Mucosa of rectum (tissue), 2 donors: Measurements from ENCODE around the gene ZNF791.
"Not testable (repeated sequence)": the region's sequence is repeated elsewhere in the genome, so short reads cannot be mapped to it uniquely, and the experiment has no call there.

Source experiments
- H3K27ac ChIP-seq, 2 donors: one replicate each; pipeline ENCODE4 v1.7.0; 2013; ENCODE audit warnings: inconsistent platforms in 2 of 2, low read depth in 2 of 2, low read length in 2 of 2
- H3K27me3 ChIP-seq, 2 donors: one replicate each; pipeline ENCODE4 v1.7.0; 2013; ENCODE audit warnings: low read length in 2 of 2; ENCODE audit not compliant: control insufficient read depth in 2 of 2, insufficient read depth in 2 of 2
- H3K36me3 ChIP-seq, 2 donors: one replicate each; pipeline ENCODE4 v1.7.0; 2013; ENCODE audit warnings: low read length in 2 of 2; ENCODE audit not compliant: control insufficient read depth in 2 of 2, insufficient read depth in 2 of 2
- H3K4me1 ChIP-seq, 2 donors: one replicate each; pipeline ENCODE4 v1.7.0; 2013; ENCODE audit warnings: low read length in 2 of 2, mild to moderate bottlenecking in 1 of 2; ENCODE audit not compliant: control insufficient read depth in 2 of 2, insufficient read depth in 2 of 2
- H3K4me3 ChIP-seq, 2 donors: one replicate each; pipeline ENCODE4 v1.7.0; 2013; ENCODE audit warnings: low read length in 2 of 2
- H3K9ac ChIP-seq, 2 donors: one replicate each; pipeline ENCODE4 v1.7.0; 2013; ENCODE audit warnings: low read length in 2 of 2, low read depth in 1 of 2, mild to moderate bottlenecking in 1 of 2
- H3K9me3 ChIP-seq, 2 donors: one replicate each; pipeline ENCODE4 v1.7.0; 2013; ENCODE audit warnings: low read length in 2 of 2; ENCODE audit not compliant: control insufficient read depth in 2 of 2
- donor health status: healthy.
- donor health status: Normal muscosa, but diverticular disease.

Gene ZNF791

DNA sequence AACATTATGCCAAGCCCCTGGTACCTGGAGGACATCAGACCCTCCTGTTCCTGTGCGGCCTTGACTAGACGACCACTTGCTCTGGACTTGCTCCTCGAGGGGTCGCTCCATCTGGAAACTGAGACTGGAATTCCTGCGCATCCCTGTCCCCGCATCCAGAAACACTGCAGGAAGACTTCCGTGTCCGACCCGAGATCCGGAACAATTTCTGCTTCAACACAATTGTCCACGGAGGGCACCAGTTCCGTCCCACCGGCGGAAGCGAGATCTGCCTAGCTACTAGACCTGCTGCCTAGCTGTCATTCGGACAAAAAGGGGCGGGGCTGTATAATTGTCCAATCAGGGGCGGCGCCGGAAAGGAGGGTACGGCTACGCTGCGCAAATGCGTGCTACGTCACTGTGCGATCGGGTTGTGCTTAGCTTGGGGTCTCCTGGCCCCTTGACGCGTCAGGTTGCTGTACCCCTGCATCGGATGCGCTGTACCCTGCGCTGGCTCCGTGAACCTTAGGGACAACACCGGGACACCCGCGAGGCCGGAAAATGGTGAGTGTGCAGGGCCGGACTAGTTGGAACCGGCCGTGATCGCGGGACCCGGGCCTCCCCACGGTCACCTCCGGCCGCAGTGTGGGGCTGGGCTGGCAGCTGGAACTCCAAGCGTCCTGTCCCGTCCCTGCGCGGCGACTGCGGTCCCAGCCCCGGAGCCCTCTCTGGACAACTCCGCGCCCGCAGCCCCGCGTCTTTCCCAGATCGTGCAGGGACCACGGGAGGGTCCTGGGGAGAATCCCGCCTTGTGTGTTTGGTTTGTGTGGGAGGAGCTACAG, at the start of gene ZNF791, which contains the start of gene ZNF490:
ZNF791 (plus strand) TSS at position 381 of the 821 bp plus-strand sequence; CDS start at position 541, 160 bp downstream.
ZNF490 (minus strand) TSS at position 274 of the 821 bp plus-strand sequence; CDS start at position 141, 133 bp downstream.
- H3K36me3 ChIP-seq, result peaks cover 6 to 18% of the 10 kb centered on the region in 2 donors
- peak within 1 kb of the TSS; percentile 99 for H3K27ac ChIP-seq
- H3K27me3 ChIP-seq, result no peaks in the 10 kb centered on the region
- peak within 1 kb of the TSS; percentile 97 to 100 for H3K9ac ChIP-seq
- H3K4me3 ChIP-seq, result peak within 1 kb of the TSS; percentile 99 to 100
- H3K4me1 ChIP-seq, result peaks cover 0 to 5% of the 10 kb centered on the region in 2 donors
- no peaks in the 10 kb centered on the region for H3K9me3 ChIP-seq

DNA sequence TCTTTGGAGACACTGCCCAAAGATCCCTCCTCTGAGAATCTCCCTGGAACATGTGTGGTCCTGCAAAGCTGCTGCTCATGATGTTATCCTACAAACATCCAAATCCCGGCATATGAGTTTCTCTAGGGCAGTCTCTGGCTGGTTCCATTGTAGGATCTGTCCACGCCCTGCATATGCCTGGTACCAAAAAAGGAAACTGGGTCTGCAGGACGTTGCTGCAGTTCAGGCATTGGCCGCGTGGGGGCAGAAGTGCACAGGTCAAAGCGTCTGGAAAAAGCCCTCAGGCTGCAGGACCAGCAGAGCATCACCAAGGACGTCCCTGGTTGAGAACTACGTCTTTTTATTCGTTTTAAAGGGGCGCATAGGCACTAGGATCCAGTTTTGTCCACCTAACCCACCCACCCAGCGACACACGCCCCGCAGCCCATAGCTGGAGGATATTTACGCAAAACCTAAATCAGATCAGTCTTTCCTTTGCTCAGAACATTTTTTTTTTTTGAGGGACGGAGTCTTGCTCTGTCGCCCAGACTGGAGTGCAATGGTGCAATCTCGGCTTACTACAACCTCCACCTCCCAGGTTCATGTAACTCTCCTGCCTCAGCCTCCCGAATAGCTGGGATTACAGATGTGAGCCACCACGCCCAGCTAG, 46.6 kb upstream of the ZNF791 start:
- Histone ChIP-seq H3K9me3 (no peaks in the 10 kb centered on the region), H3K27ac (no peak overlapping the region), H3K9ac (no peak overlapping the region), H3K4me1 (no peaks in the 10 kb centered on the region), H3K27me3 (no peaks in the 10 kb centered on the region), H3K36me3 (no peaks in the 10 kb centered on the region), H3K4me3 (no peak overlapping the region)

DNA sequence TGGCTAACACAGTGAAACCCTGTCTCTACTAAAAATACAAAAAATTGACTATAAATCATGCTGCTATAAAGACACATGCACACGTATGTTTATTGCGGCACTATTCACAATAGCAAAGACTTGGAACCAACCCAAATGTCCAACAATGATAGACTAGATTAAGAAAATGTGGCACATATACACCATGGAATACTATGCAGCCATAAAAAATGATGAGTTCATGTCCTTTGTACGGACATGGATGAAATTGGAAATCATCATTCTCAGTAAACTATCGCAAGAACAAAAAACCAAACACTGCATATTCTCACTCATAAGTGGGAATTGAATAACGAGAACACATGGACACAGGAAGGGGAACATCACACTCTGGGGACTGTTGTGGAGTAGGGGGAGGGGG, 44.3 kb upstream of the ZNF791 start:
- not testable (repeated sequence) for H3K27me3 ChIP-seq, H3K36me3 ChIP-seq, H3K27ac ChIP-seq, H3K4me1 ChIP-seq, H3K9me3 ChIP-seq, H3K9ac ChIP-seq, H3K4me3 ChIP-seq

DNA sequence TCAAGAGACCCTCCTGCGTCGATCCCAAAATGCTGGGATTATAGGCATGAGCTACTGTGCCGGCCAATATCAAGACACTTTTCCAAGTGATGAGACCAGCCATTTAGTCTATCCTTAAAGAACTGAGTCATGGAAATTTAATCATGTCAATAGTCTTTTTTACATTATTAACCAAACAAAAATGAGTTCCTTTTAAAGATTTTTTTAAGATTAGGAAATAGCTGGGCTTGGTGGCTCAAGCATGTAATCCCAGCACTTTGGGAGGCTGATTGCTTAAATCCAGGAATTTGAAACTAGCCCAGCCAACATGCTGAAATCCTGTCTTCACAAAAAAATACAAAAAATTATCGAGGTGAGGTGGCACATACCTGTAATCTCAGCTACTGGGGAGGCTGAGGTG, 42.8 kb upstream of the ZNF791 start:
- Histone ChIP-seq H3K9me3 (no peaks in the 10 kb centered on the region), H3K27me3 (no peaks in the 10 kb centered on the region), H3K4me1 (no peaks in the 10 kb centered on the region), H3K27ac (no peak overlapping the region), H3K36me3 (no peaks in the 10 kb centered on the region), H3K4me3 (no peak overlapping the region), H3K9ac (no peak overlapping the region)

DNA sequence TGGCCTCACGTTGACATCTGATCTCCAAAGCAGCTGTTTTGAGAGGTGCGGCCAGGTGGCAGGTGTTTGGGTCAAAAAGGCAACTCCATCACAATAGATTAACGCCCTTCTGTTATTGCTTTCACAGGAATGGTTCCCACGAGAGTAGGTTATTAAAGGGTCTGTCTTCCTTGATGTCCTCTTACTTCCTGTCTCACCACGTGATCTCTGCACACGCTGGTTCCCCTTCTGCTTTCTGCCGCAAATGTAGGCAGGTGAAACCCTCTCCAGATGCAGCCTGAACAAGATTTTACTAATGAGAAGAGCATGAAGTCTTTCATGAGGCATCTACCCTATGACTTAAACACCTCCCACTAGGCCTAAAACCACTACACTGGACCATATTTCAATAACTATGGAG, 36.7 kb upstream of the ZNF791 start:
- Histone ChIP-seq H3K27me3 (no peaks in the 10 kb centered on the region), H3K9me3 (no peaks in the 10 kb centered on the region), H3K36me3 (peaks cover 0 to 11% of the 10 kb centered on the region in 2 donors), H3K27ac (no peak overlapping the region), H3K4me3 (peak overlapping the region in 1 of 2 donors; percentile 5), H3K4me1 (peaks cover 0 to 3% of the 10 kb centered on the region in 2 donors), H3K9ac (no peak overlapping the region)

DNA sequence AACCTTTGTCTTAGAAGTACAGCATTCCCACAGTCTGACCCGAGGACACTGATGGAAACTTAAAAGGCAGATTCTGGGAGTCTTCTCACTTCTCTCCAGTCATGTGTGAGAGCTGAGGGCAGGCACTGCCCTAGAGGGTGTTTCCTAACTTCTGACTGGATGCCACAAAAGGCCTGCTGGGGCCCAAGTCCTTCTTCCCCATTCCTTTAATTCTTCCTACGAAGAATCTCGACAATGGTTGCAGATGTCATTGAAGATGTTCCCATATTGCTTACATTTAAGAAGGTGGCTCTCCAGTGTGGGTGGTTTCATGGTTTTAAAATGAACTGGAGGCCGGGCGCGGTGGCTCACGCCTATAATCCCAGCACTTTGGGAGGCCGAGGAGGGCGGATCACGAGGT, 32.1 kb upstream of the ZNF791 start:
- Histone ChIP-seq H3K4me3 (no peak overlapping the region), H3K27ac (no peak overlapping the region), H3K36me3 (peaks cover 30 to 37% of the 10 kb centered on the region in 2 donors), H3K4me1 (peaks cover 0 to 3% of the 10 kb centered on the region in 2 donors), H3K27me3 (no peaks in the 10 kb centered on the region), H3K9ac (no peak overlapping the region), H3K9me3 (peaks cover 11 to 18% of the 10 kb centered on the region in 2 donors)

DNA sequence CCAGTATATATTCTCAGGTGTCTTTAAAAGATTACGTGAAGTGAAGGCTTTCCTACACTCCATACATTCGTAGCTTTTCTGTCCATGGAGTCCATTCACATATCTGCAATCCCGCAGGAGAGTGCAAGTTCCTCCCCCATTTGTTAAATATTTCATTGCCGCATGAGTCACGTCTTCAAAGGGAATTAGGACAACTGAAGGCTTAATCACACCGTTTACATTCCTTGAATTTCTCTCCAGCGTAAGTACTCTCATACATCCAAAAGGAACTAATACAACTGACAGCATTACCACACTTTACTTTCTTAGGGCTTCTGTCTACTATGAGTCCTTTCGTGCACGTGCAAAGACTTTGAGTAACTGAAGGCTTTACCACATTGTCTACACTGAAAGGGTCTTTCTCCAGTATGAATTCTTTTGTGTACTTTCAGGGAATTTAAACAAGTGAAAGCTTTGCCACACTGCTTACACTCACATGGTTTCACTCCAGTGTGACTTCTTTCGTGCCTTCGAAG, 30.5 kb upstream of the ZNF791 start:
- peaks cover 30 to 36% of the 10 kb centered on the region in 2 donors for H3K36me3 ChIP-seq
- no peak overlapping the region for H3K9ac ChIP-seq
- no peak overlapping the region for H3K27ac ChIP-seq
- H3K4me1 ChIP-seq, result no peaks in the 10 kb centered on the region
- H3K9me3 ChIP-seq, result peaks cover 11 to 18% of the 10 kb centered on the region in 2 donors
- H3K27me3 ChIP-seq, result no peaks in the 10 kb centered on the region
- no peak overlapping the region for H3K4me3 ChIP-seq

DNA sequence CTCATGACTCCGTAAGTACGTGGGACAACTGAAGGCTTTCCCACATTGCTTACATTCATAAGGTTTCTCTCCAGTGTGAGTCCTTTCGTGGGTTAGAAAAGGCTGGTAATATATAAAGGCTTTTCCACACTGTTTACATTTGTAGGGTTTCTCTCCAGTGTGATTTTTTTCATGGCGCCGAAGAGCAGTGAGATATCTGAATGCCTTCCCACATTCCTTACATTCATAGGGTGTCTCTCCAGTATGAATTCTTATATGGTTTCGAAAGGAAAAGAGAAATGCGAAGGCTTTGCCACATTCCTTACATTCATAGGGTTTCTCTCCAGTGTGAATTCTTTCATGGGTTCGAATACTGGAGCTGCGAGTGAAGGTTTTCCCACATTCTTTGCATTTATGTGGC, 29.6 kb upstream of the ZNF791 start:
- Histone ChIP-seq H3K36me3 (peaks cover 30 to 34% of the 10 kb centered on the region in 2 donors), H3K27me3 (no peaks in the 10 kb centered on the region), H3K4me1 (no peaks in the 10 kb centered on the region), H3K27ac (no peak overlapping the region), H3K9ac (no peak overlapping the region), H3K4me3 (no peak overlapping the region), H3K9me3 (peaks cover 11 to 18% of the 10 kb centered on the region in 2 donors)

DNA sequence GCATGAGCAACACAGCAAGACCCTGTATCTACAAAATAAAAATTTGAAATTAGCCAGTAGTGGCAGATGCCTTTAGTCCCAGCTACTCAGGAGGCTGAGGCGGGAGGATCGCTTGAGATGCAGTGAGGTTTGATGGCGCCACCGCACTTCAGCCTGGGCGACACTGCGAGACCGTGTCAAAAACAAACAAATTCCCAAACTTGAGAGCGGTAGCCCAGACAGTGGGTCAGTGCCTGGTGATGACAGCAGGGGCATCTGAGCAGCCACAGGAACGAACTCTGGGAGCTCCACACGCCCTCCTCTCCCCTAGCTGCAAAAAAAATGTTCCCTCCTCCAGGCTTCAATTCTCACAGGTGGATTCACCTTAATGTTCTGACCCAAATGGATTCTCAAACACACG, 14.2 kb upstream of the ZNF791 start:
- H3K4me3 ChIP-seq, result no peak overlapping the region
- no peak overlapping the region for H3K27ac ChIP-seq
- H3K36me3 ChIP-seq, result peaks cover 0 to 5% of the 10 kb centered on the region in 2 donors

DNA sequence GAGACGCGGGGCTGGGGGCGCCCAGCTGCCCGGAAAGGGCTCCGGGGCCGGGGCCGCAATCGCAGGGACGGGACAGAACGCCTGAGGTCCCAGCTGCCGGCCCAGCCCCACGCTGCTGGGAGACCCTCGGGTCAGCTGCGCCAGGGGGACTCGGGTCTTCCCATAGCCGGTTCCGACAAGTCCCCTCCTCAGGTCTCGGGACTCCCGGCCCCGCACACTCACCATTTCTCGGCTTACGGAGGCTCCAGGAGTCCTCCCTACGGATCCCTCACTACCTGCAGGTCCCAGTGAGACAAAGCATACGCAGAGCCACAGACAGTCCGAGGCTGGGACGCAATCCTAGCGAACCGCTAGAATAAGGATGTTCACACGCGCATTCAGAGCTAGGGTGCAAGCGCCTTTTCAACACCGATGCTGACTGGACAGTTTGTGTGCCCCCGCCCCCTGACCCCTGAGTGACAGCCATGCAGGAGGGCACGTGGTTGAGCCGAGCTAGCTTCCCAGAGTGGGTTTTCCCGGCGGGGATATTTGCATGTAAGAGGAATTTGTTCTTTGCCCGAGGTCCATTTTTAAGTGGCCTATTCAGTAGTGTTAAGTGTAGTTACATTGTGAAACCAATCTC, 13.7 kb upstream of the ZNF791 start:
- Histone ChIP-seq H3K9me3 (no peaks in the 10 kb centered on the region), H3K36me3 (peaks cover 0 to 5% of the 10 kb centered on the region in 2 donors), H3K4me1 (no peaks in the 10 kb centered on the region), H3K27ac (no peak overlapping the region), H3K27me3 (no peaks in the 10 kb centered on the region), H3K9ac (no peak overlapping the region), H3K4me3 (no peak overlapping the region)

More for the DNA sequence above, 14.2 kb upstream of the ZNF791 start:
- Histone ChIP-seq H3K9me3 (no peaks in the 10 kb centered on the region), H3K4me1 (no peaks in the 10 kb centered on the region), H3K27me3 (no peaks in the 10 kb centered on the region), H3K9ac (no peak overlapping the region)
